Naive B cell (primary cell): Measurements from ENCODE around the gene SPAG9. TPM values are rescaled to one million over a fixed set of nuclear protein-coding genes. Genes with fewer than 3 reads are reported as not detected.

Experiments used
- polyA plus RNA-seq, 6 donors: library from polyadenylated mRNA; unstranded; fragments of 300-500 nt; fragmentation: Illumina TruSeq; gene quantifications; one replicate each; pipeline ENCODE4 v1.2.3, GENCODE V29; 2021; ENCODE audit warnings: low read depth in 6 of 6

SPAG9 gene
- polyA plus RNA-seq, 6 donors from 2014 or later: 1.9 to 7.2 (median 5.2) TPM

Other genes with a start within 250 kb of the SPAG9 start
- 100 to 1,000 TPM in 1 of 6 donors, 10 to 100 TPM in 5; 51.4 to 131 (median 82.7) TPM for gene NME1, start 32.7 kb upstream of the SPAG9 start, polyA plus RNA-seq
- 100 to 1,000 TPM; 252 to 369 (median 320) TPM for gene NME2, start 45.5 kb upstream of the SPAG9 start, polyA plus RNA-seq
- gene MBTD1, start 139.2 kb upstream of the SPAG9 start, polyA plus RNA-seq: 10 to 100 TPM in 4 of 6 donors, 1 to 10 TPM in 2; 4.0 to 16.3 (median 10.9) TPM
- gene UTP18, start 139.7 kb upstream of the SPAG9 start, polyA plus RNA-seq: 10 to 100 TPM; 38.8 to 70.4 (median 51.5) TPM